Fibroblast of lung (primary cell): ENCODE data around the gene NRF1.

Experiments
- CTCF ChIP-seq, 2 donors: IDR thresholded peaks in 1 of 2; conservative IDR thresholded peaks in 1 of 2; 1 replicate in 1 of 2; 2 replicates in 1 of 2; pipeline ENCODE4 v1.5.1; 2011 to 2012; ENCODE audit warnings: low read length in 2 of 2, control low read depth in 1 of 2, inconsistent platforms in 1 of 2, low read depth in 1 of 2, mild to moderate bottlenecking in 1 of 2
- EZH2 ChIP-seq: IDR thresholded peaks from 2 replicates; pipeline ENCODE4 v1.5.1; 2012; ENCODE audit warnings: low read length, control low read depth, mild to moderate bottlenecking; ENCODE audit errors: missing control alignments

DNA sequence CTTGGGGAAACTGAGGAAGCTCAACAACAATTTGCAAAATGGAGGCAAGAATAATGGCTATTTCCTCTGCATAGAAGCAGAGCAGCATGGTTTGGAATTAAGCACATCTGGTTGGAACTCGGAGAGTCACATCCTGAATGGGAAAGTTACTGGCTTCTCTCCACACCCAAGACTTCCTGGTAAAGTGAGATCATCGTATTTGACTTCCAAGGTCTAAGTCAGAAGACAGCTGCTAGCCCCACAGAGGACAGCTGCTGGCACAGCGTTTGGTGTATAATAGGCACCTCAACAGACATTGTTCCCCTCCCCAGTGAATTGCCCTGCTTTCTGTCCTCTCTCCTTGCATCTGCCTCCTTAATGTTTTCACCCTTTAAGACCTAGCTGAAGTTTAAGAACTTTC, 37.0 kb upstream of the NRF1 start:
- TF ChIP-seq EZH2: no peak
- no peak for TF ChIP-seq CTCF (conservative IDR thresholded peaks at IDR 0.05 in 1 of 2, IDR thresholded peaks at IDR 0.05 in 1 of 2; ENCODE audit: low read depth in 1 of 2, low read length in 2 of 2)
